ENCODE results near the gene CASTOR1.

Gene CASTOR1

GRCh38 chr22:30246814-30247376 lies 42.4 kb downstream of the CASTOR1 start:
- TF ChIP-seq CTCF (IDR thresholded peaks at IDR 0.05; ENCODE audit: low read depth, low read length), result no peak
- H3K4me3 ChIP-seq (ENCODE audit: low read depth, low read length), result peak overlapping the region; percentile 83

GRCh38 chr22:30245985-30246813 lies 43.1 kb downstream of the CASTOR1 start, which contains the start of gene LIF:
Gene LIF, minus strand, starts transcription at chr22:30246759. Its CDS starts 64 bp downstream, at chr22:30246695.
- H3K4me3 ChIP-seq (ENCODE audit: low read depth, low read length), result peak within 1 kb of the TSS; percentile 83
- TF ChIP-seq CTCF (IDR thresholded peaks at IDR 0.05; ENCODE audit: low read depth, low read length), result no peak

GRCh38 chr22:30245181-30245984 lies 43.9 kb downstream of the CASTOR1 start:
- TF ChIP-seq CTCF (IDR thresholded peaks at IDR 0.05; ENCODE audit: low read depth, low read length), result no peak
- peak overlapping the region; percentile 83 for H3K4me3 ChIP-seq (ENCODE audit: low read depth, low read length)

- no peak for TF ChIP-seq CTCF (IDR thresholded peaks at IDR 0.05; ENCODE audit: low read depth, low read length)
- peak overlapping the region; percentile 83 for H3K4me3 ChIP-seq (ENCODE audit: low read depth, low read length)
These were observed 44.7 kb downstream of the CASTOR1 start for GRCh38 chr22:30244641-30245040.

- TF ChIP-seq CTCF (IDR thresholded peaks at IDR 0.05; ENCODE audit: low read depth, low read length), result no peak
- peak overlapping the region; percentile 83 for H3K4me3 ChIP-seq (ENCODE audit: low read depth, low read length)
These were observed 45.2 kb downstream of the CASTOR1 start for GRCh38 chr22:30244066-30244465.

GRCh38 chr22:30243661-30244060 lies 45.6 kb downstream of the CASTOR1 start:
- H3K4me3 ChIP-seq (ENCODE audit: low read depth, low read length), result no peak overlapping the region
- TF ChIP-seq CTCF (IDR thresholded peaks at IDR 0.05; ENCODE audit: low read depth, low read length), result no peak
